ENCODE measurements around the gene USP17L26.
A peak's percentile ranks its signal among the peaks of the same experiment; 100 is the strongest.
"Not testable (repeated sequence)": the region's sequence is repeated elsewhere in the genome, so short reads cannot be mapped to it uniquely, and the experiment has no call there.

The USP17L26 gene, protein sequence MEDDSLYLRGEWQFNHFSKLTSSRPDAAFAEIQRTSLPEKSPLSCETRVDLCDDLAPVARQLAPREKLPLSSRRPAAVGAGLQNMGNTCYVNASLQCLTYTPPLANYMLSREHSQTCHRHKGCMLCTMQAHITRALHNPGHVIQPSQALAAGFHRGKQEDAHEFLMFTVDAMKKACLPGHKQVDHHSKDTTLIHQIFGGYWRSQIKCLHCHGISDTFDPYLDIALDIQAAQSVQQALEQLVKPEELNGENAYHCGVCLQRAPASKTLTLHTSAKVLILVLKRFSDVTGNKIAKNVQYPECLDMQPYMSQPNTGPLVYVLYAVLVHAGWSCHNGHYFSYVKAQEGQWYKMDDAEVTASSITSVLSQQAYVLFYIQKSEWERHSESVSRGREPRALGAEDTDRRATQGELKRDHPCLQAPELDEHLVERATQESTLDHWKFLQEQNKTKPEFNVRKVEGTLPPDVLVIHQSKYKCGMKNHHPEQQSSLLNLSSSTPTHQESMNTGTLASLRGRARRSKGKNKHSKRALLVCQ

DNA sequence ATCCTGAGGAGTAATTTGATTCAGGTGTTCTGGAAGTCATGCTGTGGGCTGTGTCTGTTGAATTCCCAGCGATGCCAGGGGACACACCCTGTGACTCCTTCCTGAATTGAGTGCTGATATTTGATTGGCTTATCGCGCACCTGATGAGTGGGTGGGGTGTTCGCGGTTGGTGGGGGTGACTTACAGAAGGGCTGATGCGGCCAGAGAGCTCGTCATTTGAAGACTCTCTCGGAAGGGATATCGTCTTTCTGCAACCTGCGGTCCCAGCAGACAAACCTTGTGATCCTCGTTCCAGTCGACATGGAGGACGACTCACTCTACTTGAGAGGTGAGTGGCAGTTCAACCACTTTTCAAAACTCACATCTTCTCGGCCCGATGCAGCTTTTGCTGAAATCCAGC is at the start of gene USP17L26:
USP17L26 (plus strand) TSS at position 301 of the 400 bp plus-strand sequence; CDS start at position 301, 0 bp downstream.
- not testable (repeated sequence) for H3K4me1 Mint-ChIP-seq (ENCODE audit: low read depth); H3K27ac Mint-ChIP-seq; H3K27me3 Mint-ChIP-seq; H3K4me3 Mint-ChIP-seq; H3K9me3 Mint-ChIP-seq; H3K36me3 Mint-ChIP-seq (ENCODE audit: low read depth)

- not testable (repeated sequence) for H3K27ac Mint-ChIP-seq; H3K9me3 Mint-ChIP-seq; H3K4me3 Mint-ChIP-seq; H3K4me1 Mint-ChIP-seq (ENCODE audit: low read depth); H3K27me3 Mint-ChIP-seq; H3K36me3 Mint-ChIP-seq (ENCODE audit: low read depth)
Observed at GRCh38 chr4:9324191-9324590, 10.3 kb upstream of the USP17L26 start.

DNA sequence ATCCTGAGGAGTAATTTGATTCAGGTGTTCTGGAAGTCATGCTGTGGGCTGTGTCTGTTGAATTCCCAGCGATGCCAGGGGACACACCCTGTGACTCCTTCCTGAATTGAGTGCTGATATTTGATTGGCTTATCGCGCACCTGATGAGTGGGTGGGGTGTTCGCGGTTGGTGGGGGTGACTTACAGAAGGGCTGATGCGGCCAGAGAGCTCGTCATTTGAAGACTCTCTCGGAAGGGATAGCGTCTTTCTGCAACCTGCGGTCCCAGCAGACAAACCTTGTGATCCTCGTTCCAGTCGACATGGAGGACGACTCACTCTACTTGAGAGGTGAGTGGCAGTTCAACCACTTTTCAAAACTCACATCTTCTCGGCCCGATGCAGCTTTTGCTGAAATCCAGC is 9.6 kb upstream of the USP17L26 start, which contains the start of gene USP17L24:
USP17L24 (plus strand) TSS at position 301 of the 400 bp plus-strand sequence; CDS start at position 301, 0 bp downstream.
- H3K36me3 Mint-ChIP-seq (ENCODE audit: low read depth); H3K9me3 Mint-ChIP-seq; H3K4me3 Mint-ChIP-seq; H3K27ac Mint-ChIP-seq; H3K27me3 Mint-ChIP-seq; H3K4me1 Mint-ChIP-seq (ENCODE audit: low read depth): not testable (repeated sequence)

GRCh38 chr4:9329611-9330010 is 4.8 kb upstream of the USP17L26 start, which contains the start of gene USP17L25:
TSS of gene USP17L25 (plus strand) at chr4:9329911. CDS start at chr4:9329911, 0 bp downstream.
- H3K4me3 Mint-ChIP-seq; H3K27ac Mint-ChIP-seq; H3K9me3 Mint-ChIP-seq; H3K4me1 Mint-ChIP-seq (ENCODE audit: low read depth); H3K27me3 Mint-ChIP-seq; H3K36me3 Mint-ChIP-seq (ENCODE audit: low read depth): not testable (repeated sequence)

- not testable (repeated sequence) for H3K4me1 Mint-ChIP-seq (ENCODE audit: low read depth)
Observed at GRCh38 chr4:9339103-9339502, 4.6 kb downstream of the USP17L26 start, which contains the start of gene USP17L5. TSS of gene USP17L5 (plus strand) at chr4:9339403. CDS start at chr4:9339403, 0 bp downstream.

GRCh38 chr4:9343848-9344247 is 9.4 kb downstream of the USP17L26 start, which contains the start of gene USP17L27:
TSS of gene USP17L27 (plus strand) at chr4:9344148. CDS start at chr4:9344148, 0 bp downstream.
- H3K9me3 Mint-ChIP-seq; H3K27me3 Mint-ChIP-seq; H3K4me3 Mint-ChIP-seq; H3K27ac Mint-ChIP-seq; H3K36me3 Mint-ChIP-seq (ENCODE audit: low read depth); H3K4me1 Mint-ChIP-seq (ENCODE audit: low read depth): not testable (repeated sequence)

More at GRCh38 chr4:9339103-9339502, 4.6 kb downstream of the USP17L26 start, which contains the start of gene USP17L5:
- not testable (repeated sequence) for H3K27ac Mint-ChIP-seq; H3K27me3 Mint-ChIP-seq; H3K9me3 Mint-ChIP-seq; H3K4me3 Mint-ChIP-seq; H3K36me3 Mint-ChIP-seq (ENCODE audit: low read depth)

DNA sequence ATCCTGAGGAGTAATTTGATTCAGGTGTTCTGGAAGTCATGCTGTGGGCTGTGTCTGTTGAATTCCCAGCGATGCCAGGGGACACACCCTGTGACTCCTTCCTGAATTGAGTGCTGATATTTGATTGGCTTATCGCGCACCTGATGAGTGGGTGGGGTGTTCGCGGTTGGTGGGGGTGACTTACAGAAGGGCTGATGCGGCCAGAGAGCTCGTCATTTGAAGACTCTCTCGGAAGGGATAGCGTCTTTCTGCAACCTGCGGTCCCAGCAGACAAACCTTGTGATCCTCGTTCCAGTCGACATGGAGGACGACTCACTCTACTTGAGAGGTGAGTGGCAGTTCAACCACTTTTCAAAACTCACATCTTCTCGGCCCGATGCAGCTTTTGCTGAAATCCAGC is 14.1 kb downstream of the USP17L26 start, which contains the start of gene USP17L28:
USP17L28 (plus strand) TSS at position 301 of the 400 bp plus-strand sequence; CDS start at position 301, 0 bp downstream.
- H3K36me3 Mint-ChIP-seq (ENCODE audit: low read depth); H3K27ac Mint-ChIP-seq; H3K4me1 Mint-ChIP-seq (ENCODE audit: low read depth); H3K4me3 Mint-ChIP-seq; H3K27me3 Mint-ChIP-seq; H3K9me3 Mint-ChIP-seq: not testable (repeated sequence)

DNA sequence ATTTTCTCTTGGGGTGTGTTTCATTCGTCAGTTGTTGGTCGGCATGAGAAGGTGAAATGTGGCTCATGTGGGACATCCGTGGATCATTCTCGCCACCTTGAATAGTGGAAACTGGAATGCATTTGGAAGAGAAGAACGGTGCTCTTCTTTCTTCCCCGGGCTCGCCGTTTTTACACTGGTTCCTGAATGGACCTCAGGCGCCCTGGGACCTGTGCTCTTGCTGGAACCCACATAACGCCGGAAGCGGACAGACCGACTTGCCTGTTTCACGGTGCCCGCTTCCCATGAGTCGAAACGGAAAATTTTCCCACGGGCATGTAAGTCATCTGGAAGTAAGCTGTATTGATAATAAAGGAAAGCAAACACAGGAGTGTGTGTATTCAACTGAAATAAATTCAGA is 16.4 kb downstream of the USP17L26 start:
- not testable (repeated sequence) for H3K4me3 Mint-ChIP-seq; H3K9me3 Mint-ChIP-seq; H3K36me3 Mint-ChIP-seq (ENCODE audit: low read depth); H3K4me1 Mint-ChIP-seq (ENCODE audit: low read depth); H3K27ac Mint-ChIP-seq; H3K27me3 Mint-ChIP-seq

DNA sequence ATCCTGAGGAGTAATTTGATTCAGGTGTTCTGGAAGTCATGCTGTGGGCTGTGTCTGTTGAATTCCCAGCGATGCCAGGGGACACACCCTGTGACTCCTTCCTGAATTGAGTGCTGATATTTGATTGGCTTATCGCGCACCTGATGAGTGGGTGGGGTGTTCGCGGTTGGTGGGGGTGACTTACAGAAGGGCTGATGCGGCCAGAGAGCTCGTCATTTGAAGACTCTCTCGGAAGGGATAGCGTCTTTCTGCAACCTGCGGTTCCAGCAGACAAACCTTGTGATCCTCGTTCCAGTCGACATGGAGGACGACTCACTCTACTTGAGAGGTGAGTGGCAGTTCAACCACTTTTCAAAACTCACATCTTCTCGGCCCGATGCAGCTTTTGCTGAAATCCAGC is 18.9 kb downstream of the USP17L26 start, which contains the start of gene USP17L29:
USP17L29 (plus strand) TSS at position 301 of the 400 bp plus-strand sequence; CDS start at position 301, 0 bp downstream.
- not testable (repeated sequence) for H3K4me1 Mint-ChIP-seq (ENCODE audit: low read depth); H3K27me3 Mint-ChIP-seq; H3K36me3 Mint-ChIP-seq (ENCODE audit: low read depth)

DNA sequence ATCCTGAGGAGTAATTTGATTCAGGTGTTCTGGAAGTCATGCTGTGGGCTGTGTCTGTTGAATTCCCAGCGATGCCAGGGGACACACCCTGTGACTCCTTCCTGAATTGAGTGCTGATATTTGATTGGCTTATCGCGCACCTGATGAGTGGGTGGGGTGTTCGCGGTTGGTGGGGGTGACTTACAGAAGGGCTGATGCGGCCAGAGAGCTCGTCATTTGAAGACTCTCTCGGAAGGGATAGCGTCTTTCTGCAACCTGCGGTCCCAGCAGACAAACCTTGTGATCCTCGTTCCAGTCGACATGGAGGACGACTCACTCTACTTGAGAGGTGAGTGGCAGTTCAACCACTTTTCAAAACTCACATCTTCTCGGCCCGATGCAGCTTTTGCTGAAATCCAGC is 28.4 kb downstream of the USP17L26 start, which contains the start of gene USP17L30:
USP17L30 (plus strand) TSS at position 301 of the 400 bp plus-strand sequence; CDS start at position 301, 0 bp downstream.
- H3K27me3 Mint-ChIP-seq; H3K4me1 Mint-ChIP-seq (ENCODE audit: low read depth); H3K9me3 Mint-ChIP-seq; H3K4me3 Mint-ChIP-seq; H3K27ac Mint-ChIP-seq; H3K36me3 Mint-ChIP-seq (ENCODE audit: low read depth): not testable (repeated sequence)

More for the DNA sequence above, 18.9 kb downstream of the USP17L26 start, which contains the start of gene USP17L29:
- H3K9me3 Mint-ChIP-seq, H3K27ac Mint-ChIP-seq, H3K4me3 Mint-ChIP-seq: not testable (repeated sequence)

GRCh38 chr4:9379881-9380280 is 45.4 kb downstream of the USP17L26 start:
- H3K9me3 Mint-ChIP-seq; H3K4me3 Mint-ChIP-seq; H3K27me3 Mint-ChIP-seq; H3K36me3 Mint-ChIP-seq (ENCODE audit: low read depth); H3K4me1 Mint-ChIP-seq (ENCODE audit: low read depth); H3K27ac Mint-ChIP-seq: not testable (repeated sequence)

- not testable (repeated sequence) for H3K4me1 Mint-ChIP-seq (ENCODE audit: low read depth)
Observed at GRCh38 chr4:9381012-9381534, 46.6 kb downstream of the USP17L26 start.

DNA sequence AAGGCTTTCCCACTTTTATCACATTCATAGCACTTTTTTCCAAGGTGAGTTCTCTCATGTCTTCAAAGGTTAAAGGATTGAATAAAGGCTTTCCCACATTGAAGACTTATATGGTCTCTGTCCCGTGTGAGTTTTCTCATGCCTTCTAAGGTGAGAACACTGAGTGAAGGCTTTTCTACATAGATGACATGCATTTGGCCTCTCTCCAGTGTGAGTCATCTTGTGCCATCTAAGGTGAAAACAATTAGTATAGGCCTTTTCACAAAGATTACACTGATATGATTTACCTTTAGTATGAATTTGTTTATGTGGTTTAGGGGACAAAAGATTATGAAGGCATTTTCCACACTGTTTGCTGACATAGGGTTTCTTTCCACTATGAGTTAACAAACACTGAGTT is 49.7 kb downstream of the USP17L26 start:
- no peaks in the 10 kb centered on the region for H3K36me3 Mint-ChIP-seq (ENCODE audit: low read depth)
- H3K9me3 Mint-ChIP-seq: no peaks in the 10 kb centered on the region
- H3K27me3 Mint-ChIP-seq: peaks cover 3% of the 10 kb centered on the region
- H3K4me3 Mint-ChIP-seq: no peak overlapping the region
- H3K27ac Mint-ChIP-seq: no peak overlapping the region
- H3K4me1 Mint-ChIP-seq (ENCODE audit: low read depth): peaks cover 3% of the 10 kb centered on the region

More at GRCh38 chr4:9381012-9381534, 46.6 kb downstream of the USP17L26 start:
- H3K4me3 Mint-ChIP-seq: peak overlapping the region; percentile 33
- H3K36me3 Mint-ChIP-seq (ENCODE audit: low read depth); H3K27ac Mint-ChIP-seq; H3K27me3 Mint-ChIP-seq; H3K9me3 Mint-ChIP-seq: not testable (repeated sequence)
